GM23248 (cell line): ENCODE data around the gene ZNF536.

Experiments used
- EZH2 ChIP-seq: fragments of 200-600 bp; sonication (generic); IDR thresholded peaks from 2 replicates; pipeline ENCODE4 v1.6.1; 2018; ENCODE audit warnings: antibody characterized with exemption, mild to moderate bottlenecking; ENCODE audit not compliant: insufficient read depth, poor library complexity, severe bottlenecking
- EZH2phosphoT487 ChIP-seq: fragments of 200-600 bp; sonication (generic); IDR thresholded peaks from 2 replicates; pipeline ENCODE4 v1.6.1; 2018; ENCODE audit warnings: antibody characterized with exemption, moderate library complexity, mild to moderate bottlenecking, low read depth; ENCODE audit not compliant: insufficient read depth

DNA sequence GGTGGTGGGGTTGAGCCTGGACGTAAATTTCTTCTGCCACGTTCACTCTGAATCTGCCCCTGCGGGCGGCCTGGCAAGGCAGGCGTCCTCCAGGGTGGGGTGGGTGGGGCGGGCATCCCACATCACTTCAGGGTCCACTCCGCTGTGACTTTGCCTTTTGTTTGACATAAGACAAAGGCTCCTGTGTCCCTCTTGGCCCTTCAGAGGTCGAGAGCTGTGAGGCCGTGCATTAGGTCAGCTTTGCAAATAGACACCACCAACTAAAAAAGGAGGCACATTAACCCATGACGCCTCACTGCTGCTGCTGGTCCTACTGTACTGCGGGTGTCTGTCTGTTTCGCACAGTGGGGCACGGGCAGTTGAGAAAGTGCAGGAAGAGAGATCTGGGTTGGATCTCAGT, 10.5 kb upstream of the ZNF536 start:
- no peak for TF ChIP-seq EZH2
- no peak for TF ChIP-seq EZH2phosphoT487
